Keratinocyte (primary cell): ENCODE measurements around the gene LRBA. TPM values are rescaled to one million over a fixed set of nuclear protein-coding genes. Genes with fewer than 3 reads are reported as not detected.

Experiments used
- DNase-seq: peaks from one replicate; pipeline ENCODE4 v3.0.0-alpha.2; 2011; ENCODE audit warnings: low read depth, missing footprints, low spot score
- FAIRE-seq: peaks from 2 replicates; lab custom pipeline; 2011; peaks lifted over from hg19 to GRCh38; lab: Jason Lieb, UNC
- H2AFZ ChIP-seq: 2 replicates; pipeline ENCODE4 v1.6.0; 2012; ENCODE audit warnings: low read length, control low read depth, inconsistent platforms; ENCODE audit not compliant: control insufficient read depth
- H3K27ac ChIP-seq: 2 replicates; pipeline ENCODE4 v1.5.1; 2011; ENCODE audit warnings: low read length; ENCODE audit not compliant: control insufficient read depth, insufficient read depth
- H3K27me3 ChIP-seq: 3 replicates; pipeline ENCODE4 v1.6.0; 2011; ENCODE audit warnings: low read length; ENCODE audit not compliant: control insufficient read depth, insufficient read depth; ENCODE audit errors: extremely low read depth
- H3K36me3 ChIP-seq, 2 experiments: 2 replicates in 1 of 2; 3 replicates in 1 of 2; pipeline ENCODE4 v1.5.1; 2011; ENCODE audit warnings: low read length in 2 of 2, mild to moderate bottlenecking in 1 of 2; ENCODE audit not compliant: control insufficient read depth in 2 of 2, insufficient read depth in 2 of 2; ENCODE audit errors: extremely low read depth in 1 of 2
- H3K4me1 ChIP-seq: 3 replicates; pipeline ENCODE4 v1.5.1; 2011; ENCODE audit warnings: low read length; ENCODE audit not compliant: control insufficient read depth, insufficient read depth; ENCODE audit errors: extremely low read depth
- H3K4me2 ChIP-seq: 3 replicates; pipeline ENCODE4 v1.6.0; 2011; ENCODE audit warnings: low read depth, low read length; ENCODE audit not compliant: control insufficient read depth, insufficient read depth; ENCODE audit errors: extremely low read depth
- H3K4me3 ChIP-seq, 3 experiments: fragments of 200-600 bp in 1 of 3; sonication (generic) in 1 of 3; 2 replicates in 2 of 3; 3 replicates in 1 of 3; pipeline ENCODE4 v1.5.1; 2011 to 2016; ENCODE audit warnings: low read length in 3 of 3, mild to moderate bottlenecking in 3 of 3, control low read depth in 2 of 3, inconsistent platforms in 1 of 3, low read depth in 1 of 3, mixed read lengths in 1 of 3, mixed run types in 1 of 3, moderate library complexity in 1 of 3; ENCODE audit not compliant: control insufficient read depth in 2 of 3, insufficient read depth in 2 of 3; ENCODE audit errors: extremely low read depth in 1 of 3
- H3K79me2 ChIP-seq: 2 replicates; pipeline ENCODE4 v1.6.0; 2012; ENCODE audit warnings: low read length; ENCODE audit not compliant: control insufficient read depth, insufficient read depth
- H3K9ac ChIP-seq: 3 replicates; pipeline ENCODE4 v1.6.0; 2011; ENCODE audit warnings: low read length; ENCODE audit not compliant: control insufficient read depth, insufficient read depth; ENCODE audit errors: extremely low read depth
- H3K9me1 ChIP-seq: 3 replicates; pipeline ENCODE4 v1.6.0; 2011; ENCODE audit warnings: low read length; ENCODE audit not compliant: control insufficient read depth, insufficient read depth; ENCODE audit errors: extremely low read depth
- H3K9me3 ChIP-seq: 2 replicates; pipeline ENCODE4 v1.5.1; 2012; ENCODE audit warnings: low read depth, low read length; ENCODE audit not compliant: control insufficient read depth
- H4K20me1 ChIP-seq: 3 replicates; pipeline ENCODE4 v1.6.0; 2011; ENCODE audit warnings: low read length; ENCODE audit not compliant: control insufficient read depth, insufficient read depth; ENCODE audit errors: extremely low read depth
- EZH2 ChIP-seq: IDR thresholded peaks from one replicate; pipeline ENCODE4 v1.6.1; 2012; ENCODE audit warnings: inconsistent platforms, mild to moderate bottlenecking, low read length, moderate library complexity
- dilution Hi-C: fragments of 300-500 bp; cut with MboI; formaldehyde crosslinking; loops from one replicate; pipeline ENCODE4 v1.7.0; 2020; ENCODE audit warnings: low sequenced_read_pairs; ENCODE audit not compliant: extremely low pct_ligation_motif_present
- polyA plus RNA-seq, 5 experiments: library from polyadenylated mRNA; depleted of rRNA in 3 of 5; stranded (reverse) in 3 of 5; stranded (forward) in 1 of 5; unstranded in 1 of 5; fragments of >200 nt; gene quantifications; 1 replicate in 1 of 5; 2 replicates in 3 of 5; 3 replicates in 1 of 5; pipeline versions ENCODE4 v1.2.1 to v1.2.3, GENCODE V29; 2011 to 2012; ENCODE audit warnings: missing spikeins in 2 of 5, low read depth in 1 of 5, low replicate concordance in 1 of 5
- TF ChIP-seq, protein P1 (sequence below), 3 experiments: IDR thresholded peaks in 1 of 3; conservative IDR thresholded peaks in 1 of 3; optimal IDR thresholded peaks in 1 of 3; 2 replicates in 2 of 3; 3 replicates in 1 of 3; pipeline versions ENCODE3 to v1.5.1; 2011; ENCODE audit warnings: low read length in 3 of 3, mild to moderate bottlenecking in 3 of 3, moderate library complexity in 2 of 3, control low read depth in 1 of 3, inconsistent platforms in 1 of 3; ENCODE audit not compliant: insufficient read depth in 2 of 3; ENCODE audit errors: extremely low read depth in 1 of 3

Gene LRBA
- polyA plus RNA-seq, 1 donor (not counting 4 experiments of a cell fraction or from before 2014, with no cell fraction given): 35.6 TPM

DNA sequence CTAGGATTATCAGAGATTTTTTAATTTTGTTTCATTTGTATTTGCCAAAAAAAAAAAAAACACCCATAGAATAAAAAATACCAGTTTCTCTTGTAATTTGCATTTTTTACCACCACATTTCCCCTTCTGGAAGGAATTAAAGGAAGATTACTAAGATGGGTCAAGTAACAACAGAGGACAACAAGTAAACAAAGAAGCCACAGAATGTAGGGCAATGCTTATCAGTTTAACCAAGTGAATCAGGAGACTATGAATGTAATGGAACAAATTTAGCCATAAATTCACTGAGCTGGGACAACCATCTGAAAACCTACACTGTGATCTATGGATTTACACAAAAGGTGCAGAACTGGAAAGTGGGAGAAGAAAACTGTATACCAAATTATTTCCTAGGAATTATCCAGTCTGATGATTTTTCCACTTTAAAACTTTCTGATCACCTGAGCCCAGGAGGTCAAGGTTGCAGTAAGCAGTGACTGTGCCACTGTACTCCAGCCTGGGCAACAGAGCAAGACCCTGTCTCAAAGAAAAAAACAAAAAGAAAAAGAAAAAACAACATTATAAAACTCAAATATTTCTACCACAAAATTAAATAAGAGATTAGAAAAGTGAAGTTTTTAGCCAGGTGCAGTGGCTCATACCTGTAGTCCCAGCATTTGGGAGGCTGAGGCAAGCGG lies 32.4 kb downstream of the LRBA start:
- no peak overlapping the region for H2AFZ ChIP-seq
- H3K79me2 ChIP-seq: peaks cover 57% of the 10 kb centered on the region
- no peak for TF ChIP-seq EZH2
- TF ChIP-seq, protein P1, sequence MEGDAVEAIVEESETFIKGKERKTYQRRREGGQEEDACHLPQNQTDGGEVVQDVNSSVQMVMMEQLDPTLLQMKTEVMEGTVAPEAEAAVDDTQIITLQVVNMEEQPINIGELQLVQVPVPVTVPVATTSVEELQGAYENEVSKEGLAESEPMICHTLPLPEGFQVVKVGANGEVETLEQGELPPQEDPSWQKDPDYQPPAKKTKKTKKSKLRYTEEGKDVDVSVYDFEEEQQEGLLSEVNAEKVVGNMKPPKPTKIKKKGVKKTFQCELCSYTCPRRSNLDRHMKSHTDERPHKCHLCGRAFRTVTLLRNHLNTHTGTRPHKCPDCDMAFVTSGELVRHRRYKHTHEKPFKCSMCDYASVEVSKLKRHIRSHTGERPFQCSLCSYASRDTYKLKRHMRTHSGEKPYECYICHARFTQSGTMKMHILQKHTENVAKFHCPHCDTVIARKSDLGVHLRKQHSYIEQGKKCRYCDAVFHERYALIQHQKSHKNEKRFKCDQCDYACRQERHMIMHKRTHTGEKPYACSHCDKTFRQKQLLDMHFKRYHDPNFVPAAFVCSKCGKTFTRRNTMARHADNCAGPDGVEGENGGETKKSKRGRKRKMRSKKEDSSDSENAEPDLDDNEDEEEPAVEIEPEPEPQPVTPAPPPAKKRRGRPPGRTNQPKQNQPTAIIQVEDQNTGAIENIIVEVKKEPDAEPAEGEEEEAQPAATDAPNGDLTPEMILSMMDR (optimal IDR thresholded peaks at IDR 0.05 in 1 of 3, IDR thresholded peaks at IDR 0.05 in 1 of 3, conservative IDR thresholded peaks at IDR 0.05 in 1 of 3; ENCODE audit: extremely low read depth in 1 of 3, insufficient read depth in 2 of 3, low read length in 3 of 3): no peak
- dilution Hi-C loops: no loop called here
- H3K9me3 ChIP-seq: no peaks in the 10 kb centered on the region
- H3K27ac ChIP-seq: no peak overlapping the region
- DNase-seq: no peak
- H3K4me1 ChIP-seq: no peaks in the 10 kb centered on the region
- no peak overlapping the region for H3K4me3 ChIP-seq
- no peak overlapping the region for H3K4me2 ChIP-seq
- H3K27me3 ChIP-seq: no peaks in the 10 kb centered on the region
- H4K20me1 ChIP-seq: peaks cover 3% of the 10 kb centered on the region
- no peak for FAIRE-seq
- no peaks in the 10 kb centered on the region for H3K9me1 ChIP-seq
- no peaks in the 10 kb centered on the region for H3K36me3 ChIP-seq
- H3K9ac ChIP-seq: no peak overlapping the region

DNA sequence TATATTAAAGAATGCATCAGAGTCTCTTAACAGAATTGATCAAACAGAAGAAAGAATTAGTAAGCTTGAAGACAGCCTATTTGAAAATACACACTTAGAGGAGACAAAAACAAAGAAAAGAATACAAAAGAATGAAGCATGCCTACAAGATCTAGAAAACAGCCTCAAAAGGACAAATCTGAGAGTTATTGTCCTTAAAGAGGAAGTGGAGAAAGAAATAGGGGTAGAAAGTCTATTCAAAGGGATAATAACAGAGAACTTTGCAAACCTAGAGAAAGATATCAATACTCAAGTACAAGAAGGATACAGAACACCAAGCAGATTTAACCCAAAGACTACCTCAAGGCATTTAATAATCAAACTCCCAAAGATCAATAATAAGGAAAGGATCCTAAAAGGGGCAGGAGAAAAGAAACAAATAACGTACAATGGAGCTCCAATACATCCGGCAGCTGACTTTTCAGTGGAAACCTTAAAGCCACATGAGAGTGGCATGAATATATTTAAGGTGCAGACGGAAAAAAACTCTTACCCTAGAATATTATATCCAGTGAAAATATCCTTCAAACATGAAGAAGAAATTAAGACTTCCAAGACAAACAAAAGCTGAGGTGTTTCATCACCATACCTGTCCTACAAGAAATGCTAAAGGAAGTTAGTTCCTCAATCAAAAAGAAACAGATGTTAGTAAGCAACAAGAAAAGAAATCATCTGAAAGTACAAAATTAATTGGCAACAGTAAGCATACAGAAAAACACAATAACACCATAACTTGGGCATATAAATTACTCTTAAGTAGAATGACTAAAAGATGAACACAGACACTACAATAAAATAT lies 36.1 kb downstream of the LRBA start:
- no peaks in the 10 kb centered on the region for H3K9me3 ChIP-seq
- H3K27ac ChIP-seq: no peak overlapping the region
- H3K79me2 ChIP-seq: peaks cover 64% of the 10 kb centered on the region
- dilution Hi-C loops: no loop called here
- no peak overlapping the region for H3K4me2 ChIP-seq
- H3K27me3 ChIP-seq: no peaks in the 10 kb centered on the region
- H3K9ac ChIP-seq: no peak overlapping the region
- H3K4me3 ChIP-seq: no peak overlapping the region
- no peak for FAIRE-seq
- DNase-seq: no peak
- TF ChIP-seq, protein P1 (optimal IDR thresholded peaks at IDR 0.05 in 1 of 3, IDR thresholded peaks at IDR 0.05 in 1 of 3, conservative IDR thresholded peaks at IDR 0.05 in 1 of 3; ENCODE audit: extremely low read depth in 1 of 3, insufficient read depth in 2 of 3, low read length in 3 of 3): no peak
- no peak for TF ChIP-seq EZH2
- H3K9me1 ChIP-seq: no peaks in the 10 kb centered on the region
- peaks cover 3% of the 10 kb centered on the region for H4K20me1 ChIP-seq
- no peaks in the 10 kb centered on the region for H3K4me1 ChIP-seq
- H3K36me3 ChIP-seq: no peaks in the 10 kb centered on the region
- H2AFZ ChIP-seq: no peak overlapping the region
